Erythroblast (primary cell): Measurements from ENCODE around the gene TNFSF15.

ENCODE experiments used
- GATA1 ChIP-seq: IDR thresholded peaks from 2 replicates; pipeline ENCODE4 v1.6.1; 2011; ENCODE audit warnings: low read depth, mild to moderate bottlenecking, control low read depth, low read length, moderate library complexity
- POLR2A ChIP-seq: IDR thresholded peaks from 2 replicates; pipeline ENCODE4 v1.6.1; 2011; ENCODE audit warnings: mild to moderate bottlenecking, low read length

DNA sequence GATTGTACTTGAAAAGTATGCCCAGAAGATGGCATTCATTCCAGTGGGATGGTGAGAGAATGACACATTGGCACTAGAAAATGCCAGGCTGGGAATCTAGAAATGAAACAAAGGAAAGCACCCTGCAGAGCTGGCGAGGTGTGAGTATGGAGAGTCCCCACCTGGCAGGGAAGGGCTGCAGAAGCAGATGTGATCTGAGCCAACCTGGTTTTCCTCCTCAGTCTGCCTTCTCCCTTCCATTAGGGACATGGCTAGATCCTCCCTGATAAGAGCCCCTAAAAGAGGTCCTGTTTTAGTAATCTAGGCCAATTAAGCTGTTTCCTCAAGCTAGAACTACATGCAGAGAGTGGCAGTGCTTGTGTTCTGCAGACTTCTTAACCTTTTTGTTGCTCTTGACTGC lies 24.7 kb upstream of the TNFSF15 start:
- TF ChIP-seq GATA1: no peak
- no peak for TF ChIP-seq POLR2A
